Mesothelial cell of epicardium (in vitro differentiated cells): ENCODE data around the gene BARX2. TPM values are rescaled to one million over a fixed set of nuclear protein-coding genes. Genes with fewer than 3 reads are reported as not detected.

ENCODE experiments used
- DNase-seq, 2 experiments: peaks; one replicate each; pipeline ENCODE4 v3.0.0; 2021; ENCODE audit warnings: low spot score in 2 of 2; ENCODE audit not compliant: unreplicated experiment in 2 of 2
- H3K27ac Mint-ChIP-seq: 2 replicates; pipeline ENCODE4 v1.8.0; 2021; ENCODE audit warnings: mixed read lengths
- H3K27me3 Mint-ChIP-seq: 2 replicates; pipeline ENCODE4 v1.8.0; 2021; ENCODE audit warnings: low read depth, mixed read lengths
- H3K36me3 Mint-ChIP-seq: 2 replicates; pipeline ENCODE4 v1.8.0; 2021; ENCODE audit warnings: mixed read lengths
- H3K4me1 Mint-ChIP-seq: 2 replicates; pipeline ENCODE4 v1.8.0; 2021; ENCODE audit warnings: mixed read lengths
- H3K4me3 Mint-ChIP-seq: 2 replicates; pipeline ENCODE4 v1.8.0; 2021; ENCODE audit warnings: mild to moderate bottlenecking, moderate library complexity, mixed read lengths
- H3K9me3 Mint-ChIP-seq: 2 replicates; pipeline ENCODE4 v1.8.0; 2021; ENCODE audit warnings: mixed read lengths
- CTCF ChIP-seq: fragments of 200-600 bp; sonication (generic); IDR thresholded peaks from one replicate; pipeline ENCODE4 v1.5.0; 2021; ENCODE audit warnings: antibody characterized with exemption; ENCODE audit not compliant: unreplicated experiment
- total RNA-seq: library from RNA; stranded (reverse); gene quantifications from 3 replicates; pipeline ENCODE4 v1.2.1, GENCODE V29; 2021

The BARX2 gene
- total RNA-seq, 1 donor from 2014 or later: 69.9 TPM

GRCh38 chr11:129418039-129418438 is 42.4 kb downstream of the BARX2 start:
- Mint-ChIP-seq H3K27me3 (no peaks in the 10 kb centered on the region), H3K9me3 (no peaks in the 10 kb centered on the region), H3K36me3 (no peaks in the 10 kb centered on the region), H3K27ac (peak overlapping the region; percentile 70), H3K4me3 (no peak overlapping the region), H3K4me1 (peaks cover 39% of the 10 kb centered on the region)
- DNase-seq: no peak
- TF ChIP-seq CTCF: no peak

DNA sequence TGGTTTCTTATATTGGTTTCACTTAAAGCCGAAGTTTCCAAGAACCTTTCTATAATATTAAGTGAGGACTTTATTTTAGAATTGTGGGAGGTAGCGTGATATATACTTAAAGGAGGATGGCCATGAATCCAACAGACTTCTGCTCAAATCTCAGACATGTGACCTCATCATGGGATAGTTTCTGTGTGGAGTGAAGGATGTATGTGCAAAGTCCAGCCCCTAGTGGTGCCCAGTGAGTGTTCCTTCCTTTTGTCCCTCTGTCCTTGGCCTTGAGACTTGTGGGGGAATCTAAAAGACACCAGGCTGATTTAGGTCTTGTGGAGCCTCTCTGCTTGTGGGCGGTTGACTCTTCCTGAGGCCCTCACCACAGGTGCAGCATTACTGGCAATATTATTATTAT is 43.7 kb downstream of the BARX2 start:
- no peak for TF ChIP-seq CTCF
- no peak for DNase-seq
- Mint-ChIP-seq H3K4me1 (peaks cover 42% of the 10 kb centered on the region), H3K4me3 (no peak overlapping the region), H3K27ac (peak overlapping the region; percentile 70), H3K36me3 (peaks cover 2% of the 10 kb centered on the region), H3K9me3 (no peaks in the 10 kb centered on the region), H3K27me3 (no peaks in the 10 kb centered on the region)

DNA sequence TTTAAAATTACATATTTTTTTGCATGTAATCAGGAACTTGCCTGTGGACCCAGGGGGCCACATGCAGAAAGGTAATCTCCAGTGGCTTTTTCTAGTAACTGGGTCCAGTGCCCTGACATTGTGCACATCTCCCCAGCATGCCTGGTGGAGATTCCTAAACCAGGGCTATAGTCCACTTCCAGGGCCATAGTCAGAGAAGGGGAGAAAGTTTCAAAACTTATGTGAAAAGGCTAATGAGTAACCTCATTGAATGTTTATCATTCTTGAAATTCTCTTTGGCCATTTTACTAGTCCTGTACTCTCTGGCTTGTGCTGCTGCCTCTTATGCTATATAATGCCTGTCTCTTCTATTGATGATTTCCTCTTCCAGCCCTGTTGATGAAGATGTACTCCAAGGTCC is 47.8 kb downstream of the BARX2 start:
- no peak overlapping the region for H3K4me3 Mint-ChIP-seq
- H3K9me3 Mint-ChIP-seq: no peaks in the 10 kb centered on the region
- H3K27me3 Mint-ChIP-seq: no peaks in the 10 kb centered on the region
- peak overlapping the region; percentile 32 for H3K27ac Mint-ChIP-seq
- peaks cover 3% of the 10 kb centered on the region for H3K36me3 Mint-ChIP-seq
- DNase-seq: no peak
- H3K4me1 Mint-ChIP-seq: peaks cover 44% of the 10 kb centered on the region
- no peak for TF ChIP-seq CTCF

DNA sequence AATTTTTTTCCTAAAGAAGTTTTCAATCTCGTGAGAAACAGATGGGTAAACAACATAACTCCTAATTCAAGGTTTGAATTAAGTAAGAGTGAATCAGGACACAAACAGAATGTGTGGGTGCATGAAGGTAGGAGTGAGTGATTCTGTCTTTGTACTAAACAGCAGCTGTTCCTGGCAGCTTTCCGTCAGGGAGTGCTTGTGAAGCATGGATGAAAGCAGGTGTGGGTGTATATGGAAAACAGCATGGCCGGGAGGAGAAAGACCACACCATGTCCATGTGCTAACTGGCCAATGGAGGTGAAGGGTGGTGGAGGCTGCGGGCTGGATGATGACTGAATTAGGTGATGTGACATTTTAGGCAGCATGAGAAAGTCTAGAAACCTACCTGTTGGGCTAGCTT is 49.6 kb downstream of the BARX2 start:
- H3K9me3 Mint-ChIP-seq: peaks cover 4% of the 10 kb centered on the region
- H3K27me3 Mint-ChIP-seq: no peaks in the 10 kb centered on the region
- no peak overlapping the region for H3K27ac Mint-ChIP-seq
- no peak overlapping the region for H3K4me3 Mint-ChIP-seq
- peaks cover 35% of the 10 kb centered on the region for H3K4me1 Mint-ChIP-seq
- H3K36me3 Mint-ChIP-seq: peaks cover 3% of the 10 kb centered on the region
- TF ChIP-seq CTCF: no peak
- DNase-seq: no peak

DNA sequence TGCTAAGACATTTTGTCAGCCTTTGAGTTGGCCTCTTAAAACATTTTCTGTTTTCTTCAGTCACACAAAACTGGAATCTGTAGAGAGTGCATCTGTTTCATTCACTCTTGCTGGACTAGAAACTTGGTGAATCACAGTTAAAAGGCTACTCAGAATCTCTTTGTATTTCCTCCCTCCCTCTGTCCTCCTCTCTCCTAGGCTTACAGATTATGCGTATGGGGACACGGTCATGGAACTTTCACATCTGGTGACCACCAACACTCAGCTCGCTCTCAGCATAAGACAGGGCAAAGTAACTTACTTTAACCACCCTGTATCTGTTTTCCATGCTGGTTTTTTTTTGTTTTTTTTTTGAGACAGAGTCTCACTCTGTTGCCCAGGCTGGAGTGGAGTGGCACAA is 50.4 kb downstream of the BARX2 start:
- H3K9me3 Mint-ChIP-seq: peaks cover 11% of the 10 kb centered on the region
- peaks cover 32% of the 10 kb centered on the region for H3K4me1 Mint-ChIP-seq
- H3K36me3 Mint-ChIP-seq: peaks cover 9% of the 10 kb centered on the region
- no peak overlapping the region for H3K27ac Mint-ChIP-seq
- no peak for TF ChIP-seq CTCF
- no peak overlapping the region for H3K4me3 Mint-ChIP-seq
- DNase-seq: no peak
- no peaks in the 10 kb centered on the region for H3K27me3 Mint-ChIP-seq

DNA sequence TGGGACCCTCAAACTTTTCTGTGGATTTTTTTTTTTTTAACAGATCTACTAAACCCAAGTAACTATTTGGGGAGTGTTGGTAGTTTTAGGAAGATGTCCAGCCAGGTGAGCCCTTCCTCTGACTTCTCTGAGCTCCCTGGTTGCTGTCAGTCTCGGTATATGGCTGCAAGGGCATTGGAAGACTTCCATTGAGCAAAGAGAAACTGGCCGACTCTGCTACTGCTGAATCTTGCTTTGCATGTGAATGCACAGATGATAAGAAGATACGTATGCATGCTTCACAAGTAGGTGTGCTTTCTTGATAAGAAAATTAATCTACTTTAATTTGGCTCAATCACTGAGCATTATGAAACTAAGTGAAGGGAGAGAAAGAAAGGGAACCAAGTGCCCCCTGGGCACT is 51.1 kb downstream of the BARX2 start:
- H3K4me3 Mint-ChIP-seq: no peak overlapping the region
- no peak overlapping the region for H3K27ac Mint-ChIP-seq

More for the DNA sequence above, 51.1 kb downstream of the BARX2 start:
- no peak for TF ChIP-seq CTCF
- Mint-ChIP-seq H3K36me3 (peaks cover 15% of the 10 kb centered on the region), H3K27me3 (no peaks in the 10 kb centered on the region), H3K9me3 (peaks cover 17% of the 10 kb centered on the region), H3K4me1 (peaks cover 32% of the 10 kb centered on the region)
- DNase-seq: no peak
